GM21390 (cell line): ENCODE results near the gene ISG15.

Experiments used
- ATAC-seq: cut with Tn5 transposase; IDR thresholded peaks from one replicate; pipeline ENCODE4 v1.9.1; 2021; ENCODE audit not compliant: unreplicated experiment

Gene ISG15

GRCh38 chr1:1059494-1060280, 46.4 kb downstream of the ISG15 start:
- peak; percentile 61 for ATAC-seq

GRCh38 chr1:1060281-1061000, 47.1 kb downstream of the ISG15 start:
- no peak for ATAC-seq

GRCh38 chr1:1061682-1062345, 48.5 kb downstream of the ISG15 start:
- ATAC-seq: no peak

- no peak for ATAC-seq
Observed at GRCh38 chr1:1062348-1063163, 49.3 kb downstream of the ISG15 start.

- ATAC-seq: no peak
Observed at GRCh38 chr1:1063261-1063944, 50.1 kb downstream of the ISG15 start.
